Left lung (tissue), 10 donors: Measurements from ENCODE around the gene AKAP3. TPM values are rescaled to one million over a fixed set of nuclear protein-coding genes. Genes with fewer than 3 reads are reported as not detected.

Experiments
- ATAC-seq: fragments of 200-7000 bp; cut with Tn5 transposase; one replicate; pipeline ENCODE4 v1.9.1; 2020; ENCODE audit warnings: moderate library complexity
- DNase-seq, 4 donors: peaks; one replicate each; pipeline ENCODE4 v3.0.0-alpha.2; 2013 to 2020
- H3K27ac ChIP-seq, 2 donors: fragments of 200-600 bp; sonication (generic) in 1 of 2; one replicate each; pipeline versions ENCODE4 v1.5.0 to v1.8.0; 2020 to 2021
- H3K27me3 ChIP-seq, 2 donors: fragments of 200-600 bp; sonication (generic) in 1 of 2; one replicate each; pipeline versions ENCODE4 v1.5.0 to v1.8.0; 2020 to 2021
- H3K36me3 ChIP-seq, 2 donors: fragments of 200-600 bp; sonication (generic) in 1 of 2; one replicate each; pipeline versions ENCODE4 v1.5.0 to v1.8.0; 2020 to 2021
- H3K4me1 ChIP-seq, 2 donors: fragments of 200-600 bp; one replicate each; pipeline ENCODE4 v1.8.0; 2021
- H3K4me3 ChIP-seq, 2 donors: fragments of 200-600 bp; sonication (generic) in 1 of 2; one replicate each; pipeline versions ENCODE4 v1.5.0 to v1.8.0; 2020 to 2021; ENCODE audit warnings: mild to moderate bottlenecking in 1 of 2
- H3K9me3 ChIP-seq, 2 donors: fragments of 200-600 bp; sonication (generic) in 1 of 2; one replicate each; pipeline versions ENCODE4 v1.5.0 to v1.8.0; 2020 to 2021
- intact Hi-C, 2 donors: fragments of 100-400 bp; cut with DNase I; formaldehyde crosslinking; loops; one replicate each; pipeline versions ENCODE4 v1.11.2 to v1.14.2; 2022
- polyA plus RNA-seq, 6 donors: library from polyadenylated mRNA; unstranded; fragments of 120-200 nt; gene quantifications; one replicate each; pipeline ENCODE4 v1.2.1, GENCODE V29; 2013; ENCODE audit not compliant: insufficient read length in 6 of 6
- total RNA-seq, 2 donors: library from RNA; stranded (reverse); fragmentation: NEBNext Ultra II Directional; extraction: Animal tissue kit (Norgen Biotek cat#: 25700); gene quantifications; one replicate each; pipeline ENCODE4 v1.2.1, GENCODE V29; 2021
- TF ChIP-seq, protein P1 (sequence below), 2 donors: fragments of 200-600 bp; sonication (generic) in 1 of 2; IDR thresholded peaks; one replicate each; pipeline versions ENCODE4 v1.5.0 to v1.8.0; 2021; ENCODE audit warnings: antibody characterized with exemption in 2 of 2
- donor health status: DM: no; HTN: yes; CAD: no.
- donor health status: DM: no; HTN: no; CAD: no.

Gene AKAP3
- total and polyA plus RNA-seq, 8 donors = 1.0 to 4.5 (median 2.0) TPM

DNA sequence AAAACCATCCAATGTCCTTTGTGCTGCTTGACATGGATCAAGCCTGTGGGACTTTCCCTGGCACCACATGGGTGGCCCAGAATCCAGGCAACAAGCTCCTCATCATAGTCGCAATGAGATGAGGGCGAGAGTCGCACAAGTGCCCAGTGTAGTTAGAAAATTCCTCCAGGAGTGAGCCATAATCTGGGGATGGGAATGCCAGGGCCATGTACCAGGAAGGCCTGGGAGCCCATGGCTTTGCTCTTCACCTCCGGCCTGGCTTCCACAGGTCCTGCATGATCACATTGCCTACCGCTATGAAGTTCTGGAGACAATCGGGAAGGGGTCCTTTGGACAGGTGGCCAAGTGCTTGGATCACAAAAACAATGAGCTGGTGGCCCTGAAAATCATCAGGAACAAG, 53.0 kb downstream of the AKAP3 start:
- no peak for ATAC-seq
- Histone ChIP-seq H3K36me3 (no peaks in the 10 kb centered on the region), H3K4me3 (no peak overlapping the region), H3K27ac (no peak overlapping the region), H3K27me3 (no peaks in the 10 kb centered on the region), H3K4me1 (no peaks in the 10 kb centered on the region), H3K9me3 (no peaks in the 10 kb centered on the region)
- DNase-seq = no peak
- intact Hi-C loops = no loop called here
- TF ChIP-seq, protein P1, sequence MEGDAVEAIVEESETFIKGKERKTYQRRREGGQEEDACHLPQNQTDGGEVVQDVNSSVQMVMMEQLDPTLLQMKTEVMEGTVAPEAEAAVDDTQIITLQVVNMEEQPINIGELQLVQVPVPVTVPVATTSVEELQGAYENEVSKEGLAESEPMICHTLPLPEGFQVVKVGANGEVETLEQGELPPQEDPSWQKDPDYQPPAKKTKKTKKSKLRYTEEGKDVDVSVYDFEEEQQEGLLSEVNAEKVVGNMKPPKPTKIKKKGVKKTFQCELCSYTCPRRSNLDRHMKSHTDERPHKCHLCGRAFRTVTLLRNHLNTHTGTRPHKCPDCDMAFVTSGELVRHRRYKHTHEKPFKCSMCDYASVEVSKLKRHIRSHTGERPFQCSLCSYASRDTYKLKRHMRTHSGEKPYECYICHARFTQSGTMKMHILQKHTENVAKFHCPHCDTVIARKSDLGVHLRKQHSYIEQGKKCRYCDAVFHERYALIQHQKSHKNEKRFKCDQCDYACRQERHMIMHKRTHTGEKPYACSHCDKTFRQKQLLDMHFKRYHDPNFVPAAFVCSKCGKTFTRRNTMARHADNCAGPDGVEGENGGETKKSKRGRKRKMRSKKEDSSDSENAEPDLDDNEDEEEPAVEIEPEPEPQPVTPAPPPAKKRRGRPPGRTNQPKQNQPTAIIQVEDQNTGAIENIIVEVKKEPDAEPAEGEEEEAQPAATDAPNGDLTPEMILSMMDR (IDR thresholded peaks at IDR 0.05) = no peak

DNA sequence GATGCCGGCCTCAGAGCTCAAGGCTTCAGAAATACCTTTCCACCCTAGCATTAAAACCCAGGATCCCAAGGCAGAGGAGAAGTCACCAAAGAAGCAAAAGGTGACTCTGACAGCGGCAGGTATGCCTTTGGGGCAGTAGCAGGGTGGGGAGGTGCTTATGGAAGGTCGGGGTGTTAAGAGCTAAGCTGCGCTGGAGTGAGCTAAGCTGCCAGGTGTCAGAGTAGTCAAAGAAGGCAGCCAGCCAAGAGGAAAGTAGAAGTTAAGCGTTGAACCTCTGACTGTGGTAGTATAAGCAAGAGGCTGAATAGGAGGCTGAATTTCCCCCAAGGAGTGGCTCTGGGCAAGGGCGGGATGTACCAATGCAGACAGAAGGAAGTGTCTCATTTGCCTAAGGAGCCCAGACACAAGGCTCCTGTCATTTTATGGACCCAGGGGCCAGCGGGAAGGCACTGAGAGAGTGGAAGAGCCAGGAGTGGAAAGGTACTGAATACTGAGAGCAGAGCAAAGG, 57.6 kb downstream of the AKAP3 start:
- no peaks in the 10 kb centered on the region for H3K9me3 ChIP-seq
- no peaks in the 10 kb centered on the region for H3K36me3 ChIP-seq
- intact Hi-C loops = no loop called here
- H3K4me3 ChIP-seq = no peak overlapping the region
- no peak overlapping the region for H3K27ac ChIP-seq
- ATAC-seq (no peak), DNase-seq (no peak)
- no peaks in the 10 kb centered on the region for H3K4me1 ChIP-seq
- H3K27me3 ChIP-seq = no peaks in the 10 kb centered on the region
- TF ChIP-seq, protein P1 (IDR thresholded peaks at IDR 0.05) = no peak

DNA sequence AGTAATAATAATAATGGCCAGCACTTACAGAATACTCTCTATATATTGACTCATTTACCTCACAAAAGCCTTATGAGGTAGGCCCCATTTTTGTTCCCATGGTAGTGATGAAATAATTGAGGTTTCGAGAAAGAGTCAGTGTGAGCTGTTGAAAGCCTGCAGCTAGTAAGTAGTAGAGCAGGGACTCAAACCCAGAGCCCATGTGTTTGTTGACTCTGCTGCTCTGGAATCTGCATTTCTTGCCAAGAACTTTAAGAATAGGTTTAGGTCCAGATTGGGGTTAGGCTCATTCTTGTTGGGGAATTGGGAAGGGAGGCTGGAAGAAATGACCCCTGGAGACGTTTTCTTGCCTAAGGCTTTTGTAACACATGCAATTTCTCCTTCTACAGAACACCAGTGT, 58.9 kb downstream of the AKAP3 start:
- H3K27ac ChIP-seq = peak overlapping the region in 1 of 2 donors; percentile 43
- H3K27me3 ChIP-seq = no peaks in the 10 kb centered on the region
- ATAC-seq (no peak), DNase-seq (no peak)
- TF ChIP-seq, protein P1 (IDR thresholded peaks at IDR 0.05) = no peak
- no peak overlapping the region for H3K4me3 ChIP-seq
- H3K4me1 ChIP-seq = no peaks in the 10 kb centered on the region
- intact Hi-C loops = no loop called here
- no peaks in the 10 kb centered on the region for H3K9me3 ChIP-seq
- no peaks in the 10 kb centered on the region for H3K36me3 ChIP-seq

DNA sequence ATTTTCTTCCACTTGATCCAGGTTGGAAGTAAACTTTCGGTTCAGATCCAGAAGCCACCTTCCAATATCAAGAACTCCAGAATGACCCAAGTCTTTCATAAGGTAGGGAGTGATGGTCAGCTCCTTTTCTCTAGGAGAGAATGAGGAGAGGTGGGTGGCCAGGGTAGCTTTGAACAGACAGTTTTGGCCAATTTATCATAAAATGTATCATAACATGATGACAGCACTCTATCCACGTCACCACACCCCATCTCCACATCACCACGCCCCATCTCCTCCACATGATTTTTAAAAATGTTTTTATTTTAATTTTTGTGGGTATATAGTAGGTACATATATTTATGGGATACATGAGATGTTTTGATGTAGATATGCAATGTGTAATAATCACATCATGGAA, 59.9 kb downstream of the AKAP3 start:
- intact Hi-C loops = no loop called here
- H3K27me3 ChIP-seq = no peaks in the 10 kb centered on the region
- H3K36me3 ChIP-seq = no peaks in the 10 kb centered on the region
- H3K4me3 ChIP-seq = no peak overlapping the region
- DNase-seq (no peak), ATAC-seq (no peak)
- no peak overlapping the region for H3K27ac ChIP-seq
- TF ChIP-seq, protein P1 (IDR thresholded peaks at IDR 0.05) = no peak
- no peaks in the 10 kb centered on the region for H3K9me3 ChIP-seq
- H3K4me1 ChIP-seq = no peaks in the 10 kb centered on the region

DNA sequence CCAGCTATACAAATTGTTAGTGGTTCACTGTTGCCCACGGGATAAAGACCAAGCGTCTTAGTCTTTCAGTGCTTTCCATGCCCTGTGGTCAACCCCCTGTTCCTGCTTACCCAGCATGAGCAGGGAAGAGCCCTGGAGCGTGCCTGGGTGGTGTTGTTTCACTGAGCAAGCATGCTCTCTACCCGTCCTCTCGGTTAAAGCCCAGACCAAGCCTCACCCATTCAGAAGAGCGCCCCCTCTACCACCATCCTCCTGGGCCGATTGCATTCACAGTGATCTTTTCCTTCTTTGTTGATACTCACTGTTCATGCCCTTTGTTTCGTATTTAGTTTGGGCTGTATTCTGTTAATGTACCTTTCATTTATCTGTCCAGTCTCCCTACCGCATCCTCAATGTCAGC, 61.7 kb downstream of the AKAP3 start:
- no peaks in the 10 kb centered on the region for H3K9me3 ChIP-seq
- H3K27me3 ChIP-seq = no peaks in the 10 kb centered on the region
- no peak overlapping the region for H3K27ac ChIP-seq
- H3K4me1 ChIP-seq = no peaks in the 10 kb centered on the region
- DNase-seq (no peak), ATAC-seq (no peak)
- H3K4me3 ChIP-seq = no peak overlapping the region
- TF ChIP-seq, protein P1 (IDR thresholded peaks at IDR 0.05) = no peak
- intact Hi-C loops = no loop called here
- H3K36me3 ChIP-seq = no peaks in the 10 kb centered on the region
